SK-N-SH (cell line): ENCODE measurements around the gene PARP12.

Experiments used
- CHD2 ChIP-seq: fragments of 150-350 bp; IDR thresholded peaks from 2 replicates; pipeline ENCODE4 v1.6.1; 2018; ENCODE audit warnings: low read length; ENCODE audit not compliant: partially characterized antibody
- CTCF ChIP-seq: fragments of 200-600 bp; sonication (generic); IDR thresholded peaks from 2 replicates; pipeline ENCODE4 v1.6.1; 2017; ENCODE audit warnings: antibody characterized with exemption, mild to moderate bottlenecking, moderate library complexity
- MAX ChIP-seq: IDR thresholded peaks from 2 replicates; pipeline ENCODE4 v1.4.0; 2012; ENCODE audit warnings: low read depth
- NRF1 ChIP-seq: IDR thresholded peaks from 2 replicates; pipeline ENCODE4 v1.6.1; 2012; ENCODE audit warnings: low read depth, mild to moderate bottlenecking, low read length
- RAD21 ChIP-seq: IDR thresholded peaks from 2 replicates; pipeline ENCODE4 v1.6.1; 2012; ENCODE audit warnings: mild to moderate bottlenecking, low read length

GRCh38 chr7:139990571-139991268 lies 72.0 kb downstream of the PARP12 start:
- TF ChIP-seq CTCF (no peak), RAD21 (no peak), CHD2 (no peak), NRF1 (no peak), MAX (no peak)
